HepG2 (cell line): ENCODE measurements around the gene NKX3-2. TPM values are rescaled to one million over a fixed set of nuclear protein-coding genes. Genes with fewer than 3 reads are reported as not detected.

ENCODE experiments used
- ATAC-seq: fragments of 200-7000 bp; cut with Tn5 transposase; 3 replicates; pipeline ENCODE4 v1.9.1; 2020; ENCODE audit warnings: mild to moderate bottlenecking, moderate library complexity
- BruUV-seq: library from RNA; stranded (reverse); fragments of 400-500 nt; replicated peaks from 2 replicates; lab custom pipeline; 2021; lab: Mats Ljungman, UMichigan
- CTCF ChIA-PET: fragments of 300-600 bp; formaldehyde crosslinking; extraction: SDS; loops from one replicate; lab custom pipeline; 2021; ENCODE audit warnings: low total read pairs, inconsistent platforms, low intra/inter-chr PET ratio; lab: Yijun Ruan, JAX
- POLR2A ChIA-PET: fragments of 350-600 bp; sonication (Branson Sonifier 250); formaldehyde crosslinking; loops from one replicate; lab custom pipeline; 2020; ENCODE audit warnings: antibody characterized with exemption, inconsistent platforms; lab: Yijun Ruan, JAX
- DNase-seq: peaks from one replicate; pipeline ENCODE4 v3.0.0-alpha.2; 2015; ENCODE audit warnings: low spot score
- FAIRE-seq: peaks from 3 replicates; lab custom pipeline; 2011; peaks lifted over from hg19 to GRCh38; lab: Jason Lieb, UNC
- H2AFZ ChIP-seq: one replicate; pipeline ENCODE4 v1.6.1; 2011; ENCODE audit warnings: low read length, inconsistent platforms
- H3K27ac ChIP-seq: fragments of 300-600 bp; 3 replicates; pipeline ENCODE4 v1.8.0; 2011; ENCODE audit warnings: mixed run types, mild to moderate bottlenecking, mixed read lengths, low read length, inconsistent platforms; ENCODE audit not compliant: insufficient read depth; ENCODE audit errors: extremely low read length
- H3K27me3 ChIP-seq, 2 experiments: fragments of 200-600 bp in 1 of 2; 2 replicates in 1 of 2; 3 replicates in 1 of 2; pipeline versions ENCODE4 v1.6.0 to v1.8.0; 2011; ENCODE audit warnings: low read length in 2 of 2, mild to moderate bottlenecking in 2 of 2, moderate library complexity in 2 of 2, inconsistent platforms in 1 of 2; ENCODE audit not compliant: insufficient read depth in 2 of 2, control insufficient read depth in 1 of 2
- H3K36me3 ChIP-seq, 2 experiments: fragments of 200-600 bp in 1 of 2; replicated peaks in 1 of 2; 2 replicates in 1 of 2; 3 replicates in 1 of 2; pipeline versions ENCODE4 v1.5.1 to v1.8.0; 2011; ENCODE audit warnings: low read length in 2 of 2, inconsistent platforms in 1 of 2; ENCODE audit not compliant: insufficient read depth in 2 of 2, control insufficient read depth in 1 of 2
- H3K4me1 ChIP-seq: 2 replicates; pipeline ENCODE4 v1.5.1; 2012; ENCODE audit warnings: low read length, inconsistent platforms; ENCODE audit not compliant: insufficient read depth
- H3K4me2 ChIP-seq: 2 replicates; pipeline ENCODE4 v1.6.0; 2011; ENCODE audit warnings: low read depth, low read length, inconsistent platforms
- H3K4me3 ChIP-seq, 3 experiments: fragments of 200-600 bp in 1 of 3; sonication (generic), shearing (Covaris generic) in 1 of 3; replicated peaks in 1 of 3; 2 replicates each; pipeline ENCODE4 v1.5.1; 2011 to 2016; ENCODE audit warnings: low read length in 3 of 3, inconsistent platforms in 2 of 3, low read depth in 2 of 3, mild to moderate bottlenecking in 2 of 3, control low read depth in 1 of 3, mixed read lengths in 1 of 3; ENCODE audit not compliant: insufficient read depth in 1 of 3
- H3K79me2 ChIP-seq: one replicate; pipeline ENCODE4 v1.6.1; 2011; ENCODE audit warnings: low read length, inconsistent platforms; ENCODE audit not compliant: insufficient read depth
- H3K9ac ChIP-seq: 2 replicates; pipeline ENCODE4 v1.6.0; 2011; ENCODE audit warnings: mild to moderate bottlenecking, low read depth, low read length, inconsistent platforms; ENCODE audit not compliant: insufficient read depth
- H3K9me3 ChIP-seq: 2 replicates; pipeline ENCODE4 v1.5.1; 2012; ENCODE audit warnings: mild to moderate bottlenecking, low read length
- H4K20me1 ChIP-seq: 2 replicates; pipeline ENCODE4 v1.6.0; 2011; ENCODE audit warnings: inconsistent platforms, mild to moderate bottlenecking, low read length, moderate library complexity; ENCODE audit not compliant: insufficient read depth
- AHR ChIP-seq: IDR thresholded peaks from 2 replicates; pipeline ENCODE4 v1.6.1; 2018; ENCODE audit warnings: missing genetic modification reagents, missing compliant biosample characterization
- DPF2 ChIP-seq: sonication (generic); formaldehyde crosslinking; IDR thresholded peaks from 2 replicates; pipeline ENCODE4 v1.4.0; 2020; ENCODE audit warnings: mild to moderate bottlenecking, low read depth, missing genetic modification reagents, borderline replicate concordance
- KLF12 ChIP-seq: sonication (generic); formaldehyde crosslinking; IDR thresholded peaks from 2 replicates; pipeline ENCODE4 v1.4.0; 2020; ENCODE audit warnings: missing genetic modification reagents, borderline replicate concordance
- KLF15 ChIP-seq: sonication (generic); formaldehyde crosslinking; IDR thresholded peaks from 2 replicates; pipeline ENCODE4 v1.8.1; 2023; ENCODE audit warnings: borderline replicate concordance, mild to moderate bottlenecking, inconsistent platforms, missing genetic modification reagents, mixed read lengths
- PHF5A ChIP-seq: IDR thresholded peaks from one replicate; pipeline ENCODE4 v1.6.1; 2018; ENCODE audit warnings: low read depth, missing genetic modification reagents; ENCODE audit not compliant: unreplicated experiment
- SPEN ChIP-seq: sonication (generic); formaldehyde crosslinking; IDR thresholded peaks from 2 replicates; pipeline ENCODE4 v1.5.1; 2020; ENCODE audit warnings: low read depth, mild to moderate bottlenecking, missing genetic modification reagents
- ZFP36L1 ChIP-seq: sonication (generic); formaldehyde crosslinking; IDR thresholded peaks from 2 replicates; pipeline ENCODE4 v1.8.0; 2022; ENCODE audit warnings: mild to moderate bottlenecking, missing genetic modification reagents, moderate library complexity
- ZNF557 ChIP-seq: sonication (generic); formaldehyde crosslinking; IDR thresholded peaks from 2 replicates; pipeline ENCODE4 v1.4.0; 2020; ENCODE audit warnings: missing genetic modification reagents
- ZNF607 ChIP-seq: sonication (generic); formaldehyde crosslinking; IDR thresholded peaks from 2 replicates; pipeline ENCODE4 v1.5.1; 2020; ENCODE audit warnings: missing genetic modification reagents, mild to moderate bottlenecking, borderline replicate concordance
- ZNF614 ChIP-seq: IDR thresholded peaks from 2 replicates; pipeline ENCODE4 v1.6.1; 2018; ENCODE audit warnings: missing biosample characterization, missing genetic modification reagents, inconsistent platforms, borderline replicate concordance
- ZNF619 ChIP-seq: sonication (generic); formaldehyde crosslinking; IDR thresholded peaks from 2 replicates; pipeline ENCODE4 v1.4.0; 2020; ENCODE audit warnings: mild to moderate bottlenecking, missing genetic modification reagents
- WGBS: methylation state at CpG from one replicate; pipeline ENCODE4 v1.1.6; 2017; ENCODE audit warnings: low lambda C conversion rate; 5-methylcytosine and 5-hydroxymethylcytosine counted together
- in situ Hi-C: cut with HindIII; loops from 2 replicates; pipeline ENCODE4 v1.10.0; 2017; ENCODE audit warnings: low pct_unique_long_range_greater_than_20kb; ENCODE audit not compliant: extremely low pct_ligation_motif_present
- intact Hi-C: fragments of 100-400 bp; cut with micrococcal nuclease; formaldehyde crosslinking; loops from one replicate; pipeline ENCODE4 v1.10.0; 2022; ENCODE audit not compliant: unreplicated experiment
- polyA plus RNA-seq, 8 experiments: library from polyadenylated mRNA; depleted of rRNA in 3 of 8; stranded (reverse) in 7 of 8; unstranded in 1 of 8; fragments of >200 nt; fragmentation: Illumina TruSeq in 4 of 8; extraction: Trizol in 4 of 8; gene quantifications; 2 replicates each; pipeline versions ENCODE4 v1.2.1 to v1.2.3, GENCODE V29; 2011 to 2016; ENCODE audit warnings: low read depth in 4 of 8, missing spikeins in 1 of 8, mixed read lengths in 1 of 8; ENCODE audit not compliant: insufficient read depth in 1 of 8
- total RNA-seq, 5 experiments: library from RNA; depleted of rRNA; stranded (reverse); fragments of >200 nt; fragmentation: Illumina TruSeq; extraction: Trizol; gene quantifications; 2 replicates each; pipeline ENCODE4 v1.2.3, GENCODE V29; 2016; ENCODE audit warnings: low read depth in 1 of 5
- TF ChIP-seq, protein P1 (sequence below): sonication (generic); formaldehyde crosslinking; IDR thresholded peaks from 2 replicates; pipeline ENCODE4 v1.4.0; 2020; ENCODE audit warnings: mild to moderate bottlenecking, missing genetic modification reagents
- TF ChIP-seq, protein P2 (sequence below): IDR thresholded peaks from 2 replicates; pipeline ENCODE4 v1.6.1; 2016; ENCODE audit warnings: missing compliant biosample characterization, missing genetic modification reagents, borderline replicate concordance
- TF ChIP-seq, protein P3 (sequence below): sonication (generic); formaldehyde crosslinking; IDR thresholded peaks from 2 replicates; pipeline ENCODE4 v1.5.0; 2020; ENCODE audit warnings: missing genetic modification reagents, mild to moderate bottlenecking, borderline replicate concordance
- TF ChIP-seq, protein P4 (sequence below): sonication (generic); formaldehyde crosslinking; IDR thresholded peaks from 2 replicates; pipeline ENCODE4 v1.4.0; 2020; ENCODE audit warnings: missing genetic modification reagents

Gene NKX3-2
- total and polyA plus RNA-seq, 2 of the 13 experiments (the other 11 are each of a cell fraction or from before 2014, with no cell fraction given), result 0.07 to 0.13 TPM

DNA sequence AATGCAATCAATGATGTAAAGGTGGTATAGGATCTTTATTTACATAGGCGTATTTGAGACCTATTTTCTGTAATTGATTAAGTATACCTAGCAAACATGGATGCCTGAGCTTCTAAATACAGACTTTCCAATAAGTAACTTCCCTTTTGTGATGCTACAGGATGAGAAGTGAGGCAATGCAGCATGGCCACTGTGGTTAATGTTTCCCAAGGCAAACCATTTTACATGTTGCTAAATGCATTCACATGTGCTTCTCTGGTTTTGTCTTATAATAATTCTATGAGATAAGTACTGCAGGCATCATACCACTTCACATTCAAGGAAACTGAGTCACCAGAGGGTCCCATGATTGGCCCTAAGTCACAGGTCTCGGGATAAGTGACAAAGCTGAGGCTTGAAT is 35.7 kb upstream of the NKX3-2 start:
- Histone ChIP-seq H3K27me3 (no peaks in the 10 kb centered on the region), H3K4me3 (no peak overlapping the region), H4K20me1 (no peaks in the 10 kb centered on the region), H3K4me1 (no peaks in the 10 kb centered on the region), H3K79me2 (no peaks in the 10 kb centered on the region), H3K36me3 (peaks cover 17 to 61% of the 10 kb centered on the region in 2 experiments), H2AFZ (no peak overlapping the region), H3K27ac (no peak overlapping the region), H3K9me3 (no peaks in the 10 kb centered on the region), H3K9ac (no peak overlapping the region), H3K4me2 (no peak overlapping the region)
- CTCF ChIA-PET, result no interaction called here
- FAIRE-seq, result no peak
- in situ Hi-C loops, result no loop called here
- no TSS peak for BruUV-seq
- TF ChIP-seq SPEN (no peak), ZNF607 (CRISPR knock-in tag) (no peak), KLF15 (no peak), AHR (CRISPR knock-in tag) (no peak), ZNF619 (CRISPR knock-in tag) (no peak), DPF2 (CRISPR knock-in tag) (no peak), KLF12 (CRISPR knock-in tag) (no peak), ZNF614 (CRISPR knock-in tag) (no peak), ZFP36L1 (CRISPR knock-in tag) (no peak), ZNF557 (CRISPR knock-in tag) (no peak), PHF5A (CRISPR knock-in tag) (no peak)
- TF ChIP-seq, protein P1, sequence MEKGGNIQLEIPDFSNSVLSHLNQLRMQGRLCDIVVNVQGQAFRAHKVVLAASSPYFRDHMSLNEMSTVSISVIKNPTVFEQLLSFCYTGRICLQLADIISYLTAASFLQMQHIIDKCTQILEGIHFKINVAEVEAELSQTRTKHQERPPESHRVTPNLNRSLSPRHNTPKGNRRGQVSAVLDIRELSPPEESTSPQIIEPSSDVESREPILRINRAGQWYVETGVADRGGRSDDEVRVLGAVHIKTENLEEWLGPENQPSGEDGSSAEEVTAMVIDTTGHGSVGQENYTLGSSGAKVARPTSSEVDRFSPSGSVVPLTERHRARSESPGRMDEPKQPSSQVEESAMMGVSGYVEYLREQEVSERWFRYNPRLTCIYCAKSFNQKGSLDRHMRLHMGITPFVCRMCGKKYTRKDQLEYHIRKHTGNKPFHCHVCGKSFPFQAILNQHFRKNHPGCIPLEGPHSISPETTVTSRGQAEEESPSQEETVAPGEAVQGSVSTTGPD (CRISPR knock-in tag), result no peak
- TF ChIP-seq, protein P2, sequence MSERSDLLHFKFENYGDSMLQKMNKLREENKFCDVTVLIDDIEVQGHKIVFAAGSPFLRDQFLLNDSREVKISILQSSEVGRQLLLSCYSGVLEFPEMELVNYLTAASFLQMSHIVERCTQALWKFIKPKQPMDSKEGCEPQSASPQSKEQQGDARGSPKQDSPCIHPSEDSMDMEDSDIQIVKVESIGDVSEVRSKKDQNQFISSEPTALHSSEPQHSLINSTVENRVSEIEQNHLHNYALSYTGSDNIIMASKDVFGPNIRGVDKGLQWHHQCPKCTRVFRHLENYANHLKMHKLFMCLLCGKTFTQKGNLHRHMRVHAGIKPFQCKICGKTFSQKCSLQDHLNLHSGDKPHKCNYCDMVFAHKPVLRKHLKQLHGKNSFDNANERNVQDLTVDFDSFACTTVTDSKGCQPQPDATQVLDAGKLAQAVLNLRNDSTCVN (CRISPR knock-in tag), result no peak
- TF ChIP-seq, protein P3, sequence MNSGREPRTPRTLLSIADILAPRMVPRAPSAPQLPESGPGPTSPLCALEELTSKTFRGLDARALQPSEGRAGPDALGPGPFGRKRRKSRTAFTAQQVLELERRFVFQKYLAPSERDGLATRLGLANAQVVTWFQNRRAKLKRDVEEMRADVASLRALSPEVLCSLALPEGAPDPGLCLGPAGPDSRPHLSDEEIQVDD, result no peak
- TF ChIP-seq, protein P4, sequence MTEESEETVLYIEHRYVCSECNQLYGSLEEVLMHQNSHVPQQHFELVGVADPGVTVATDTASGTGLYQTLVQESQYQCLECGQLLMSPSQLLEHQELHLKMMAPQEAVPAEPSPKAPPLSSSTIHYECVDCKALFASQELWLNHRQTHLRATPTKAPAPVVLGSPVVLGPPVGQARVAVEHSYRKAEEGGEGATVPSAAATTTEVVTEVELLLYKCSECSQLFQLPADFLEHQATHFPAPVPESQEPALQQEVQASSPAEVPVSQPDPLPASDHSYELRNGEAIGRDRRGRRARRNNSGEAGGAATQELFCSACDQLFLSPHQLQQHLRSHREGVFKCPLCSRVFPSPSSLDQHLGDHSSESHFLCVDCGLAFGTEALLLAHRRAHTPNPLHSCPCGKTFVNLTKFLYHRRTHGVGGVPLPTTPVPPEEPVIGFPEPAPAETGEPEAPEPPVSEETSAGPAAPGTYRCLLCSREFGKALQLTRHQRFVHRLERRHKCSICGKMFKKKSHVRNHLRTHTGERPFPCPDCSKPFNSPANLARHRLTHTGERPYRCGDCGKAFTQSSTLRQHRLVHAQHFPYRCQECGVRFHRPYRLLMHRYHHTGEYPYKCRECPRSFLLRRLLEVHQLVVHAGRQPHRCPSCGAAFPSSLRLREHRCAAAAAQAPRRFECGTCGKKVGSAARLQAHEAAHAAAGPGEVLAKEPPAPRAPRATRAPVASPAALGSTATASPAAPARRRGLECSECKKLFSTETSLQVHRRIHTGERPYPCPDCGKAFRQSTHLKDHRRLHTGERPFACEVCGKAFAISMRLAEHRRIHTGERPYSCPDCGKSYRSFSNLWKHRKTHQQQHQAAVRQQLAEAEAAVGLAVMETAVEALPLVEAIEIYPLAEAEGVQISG (CRISPR knock-in tag), result no peak
- WGBS, result 91% methylated on average over 2 of the region's 2 CpGs
- intact Hi-C loops, result no loop called here
- no peak for ATAC-seq
- no peak for DNase-seq
- POLR2A ChIA-PET, result no interaction called here
